VCaP (cell line): Measurements from ENCODE around the gene FMNL2.
"Not testable (repeated sequence)": the region's sequence is repeated elsewhere in the genome, so short reads cannot be mapped to it uniquely, and the experiment has no call there.

Source experiments
- H3K27ac ChIP-seq: fragments of 450-650 bp; 2 replicates; pipeline ENCODE4 v1.5.1; 2017
- CTCF ChIP-seq: fragments of 450-650 bp; conservative IDR thresholded peaks from 2 replicates; pipeline ENCODE4 v1.5.1; 2017; ENCODE audit warnings: mild to moderate bottlenecking, moderate library complexity

FMNL2 gene

GRCh38 chr2:152379089-152379488, 44.1 kb downstream of the FMNL2 start:
- no peak overlapping the region for H3K27ac ChIP-seq
- TF ChIP-seq CTCF: no peak

GRCh38 chr2:152380261-152381055, 45.5 kb downstream of the FMNL2 start:
- H3K27ac ChIP-seq: no peak overlapping the region
- TF ChIP-seq CTCF: no peak

DNA sequence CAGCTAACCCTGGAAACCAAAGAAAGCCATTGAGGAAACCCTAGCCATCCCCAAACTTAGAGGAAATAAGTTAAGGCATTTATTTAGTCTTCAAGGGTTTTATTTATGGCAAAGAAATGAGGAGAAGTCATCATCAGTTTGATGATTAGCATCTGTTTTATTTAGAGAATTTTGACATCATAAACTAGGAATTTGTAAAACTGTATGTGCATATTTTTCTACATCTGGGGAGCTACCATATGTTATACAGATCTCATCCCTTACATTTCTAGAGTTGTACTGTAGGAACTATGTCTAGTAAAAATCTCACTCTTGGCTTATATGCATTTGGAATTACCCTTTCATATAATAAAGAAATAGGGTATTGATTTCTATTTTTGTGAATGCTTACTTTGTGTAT, 48.7 kb downstream of the FMNL2 start:
- H3K27ac ChIP-seq: no peak overlapping the region
- no peak for TF ChIP-seq CTCF

DNA sequence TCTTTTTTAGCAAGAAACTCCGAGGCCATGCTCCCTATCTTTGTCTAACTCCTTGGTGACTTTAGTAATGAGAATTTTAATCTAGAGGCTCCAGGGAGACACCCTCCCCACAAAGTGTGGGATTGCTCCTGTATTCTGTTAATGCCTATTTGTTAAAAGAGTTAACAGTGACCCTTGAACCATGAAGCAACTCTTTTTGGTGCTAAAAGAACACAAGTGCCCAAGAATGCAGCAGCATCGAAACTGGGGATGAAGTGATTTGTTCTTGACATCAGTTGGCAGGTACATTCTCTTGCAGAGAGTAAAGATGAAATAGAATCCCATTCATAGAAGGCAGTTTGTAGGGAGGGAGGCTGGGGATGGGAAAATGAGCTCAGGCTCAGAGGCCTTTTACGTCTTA, 50.0 kb downstream of the FMNL2 start:
- TF ChIP-seq CTCF: no peak
- H3K27ac ChIP-seq: no peak overlapping the region

DNA sequence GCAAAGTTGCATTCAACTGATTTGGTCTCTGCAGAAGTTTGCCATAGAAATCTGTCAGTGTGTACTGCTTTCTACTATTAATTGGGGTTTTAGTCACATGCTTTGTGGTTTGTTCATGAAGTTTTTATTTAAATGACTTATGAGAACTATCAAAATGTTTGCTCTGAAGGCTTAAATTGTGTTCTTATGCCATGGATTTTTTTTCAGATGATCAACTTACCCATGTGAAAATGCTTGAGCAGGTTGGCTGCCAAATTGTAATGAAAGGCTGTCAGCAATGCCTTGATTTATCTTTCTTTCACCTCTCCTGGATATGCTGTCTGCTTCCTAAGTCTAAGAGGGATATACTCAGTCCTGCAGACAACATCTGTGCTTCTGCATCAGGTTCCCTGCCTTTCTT, 50.7 kb downstream of the FMNL2 start:
- no peak overlapping the region for H3K27ac ChIP-seq
- TF ChIP-seq CTCF: no peak

GRCh38 chr2:152386266-152386665, 51.3 kb downstream of the FMNL2 start:
- H3K27ac ChIP-seq: no peak overlapping the region
- TF ChIP-seq CTCF: no peak

DNA sequence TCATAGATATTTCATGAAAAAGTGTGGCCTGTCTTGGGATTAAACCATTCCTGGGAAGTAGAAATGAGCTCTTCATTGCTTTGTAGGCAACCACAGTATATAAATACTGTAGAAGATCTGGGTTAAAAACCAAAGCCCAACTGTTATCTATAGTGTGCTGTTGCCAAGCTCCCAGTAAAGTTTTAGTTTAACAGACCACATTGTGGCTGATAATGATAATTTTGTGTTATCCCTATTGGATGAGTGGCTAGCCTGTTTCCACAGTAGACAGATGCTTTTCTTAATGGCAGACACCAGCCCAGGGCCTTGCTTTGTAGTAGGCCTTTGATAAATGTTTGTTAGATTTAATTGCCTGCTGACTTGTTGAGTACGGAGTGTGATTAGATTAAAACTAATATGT, 52.1 kb downstream of the FMNL2 start:
- TF ChIP-seq CTCF: no peak
- H3K27ac ChIP-seq: no peak overlapping the region

- H3K27ac ChIP-seq: not testable (repeated sequence)
Measured at GRCh38 chr2:152388269-152388668, 53.3 kb downstream of the FMNL2 start.
